Suprapubic skin (tissue), 4 donors: ENCODE measurements around the gene AVPI1.

Experiments used
- POLR2A ChIP-seq, 2 donors: fragments of 450-650 bp; IDR thresholded peaks; one replicate each; pipeline ENCODE4 v1.6.1; 2017; ENCODE audit warnings: antibody characterized with exemption in 2 of 2, mild to moderate bottlenecking in 2 of 2, moderate library complexity in 2 of 2
- POLR2AphosphoS5 ChIP-seq, 3 donors: sonication (generic); formaldehyde crosslinking; IDR thresholded peaks; one replicate each; pipeline ENCODE4 v1.6.1; 2017; ENCODE audit warnings: antibody characterized with exemption in 3 of 3
- TF ChIP-seq, protein P1 (sequence below), 2 donors: fragments of 200-600 bp in 1 of 2; fragments of 450-650 bp in 1 of 2; sonication (generic) in 1 of 2; IDR thresholded peaks; one replicate each; pipeline ENCODE4 v1.5.1; 2016 to 2019; ENCODE audit warnings: antibody characterized with exemption in 2 of 2, mild to moderate bottlenecking in 1 of 2, moderate library complexity in 1 of 2

GRCh38 chr10:97656777-97657176 is 30.3 kb downstream of the AVPI1 start:
- no peak for TF ChIP-seq POLR2AphosphoS5 (IDR thresholded peaks at IDR 0.05)
- no peak for TF ChIP-seq POLR2A (IDR thresholded peaks at IDR 0.05)
- TF ChIP-seq, protein P1, sequence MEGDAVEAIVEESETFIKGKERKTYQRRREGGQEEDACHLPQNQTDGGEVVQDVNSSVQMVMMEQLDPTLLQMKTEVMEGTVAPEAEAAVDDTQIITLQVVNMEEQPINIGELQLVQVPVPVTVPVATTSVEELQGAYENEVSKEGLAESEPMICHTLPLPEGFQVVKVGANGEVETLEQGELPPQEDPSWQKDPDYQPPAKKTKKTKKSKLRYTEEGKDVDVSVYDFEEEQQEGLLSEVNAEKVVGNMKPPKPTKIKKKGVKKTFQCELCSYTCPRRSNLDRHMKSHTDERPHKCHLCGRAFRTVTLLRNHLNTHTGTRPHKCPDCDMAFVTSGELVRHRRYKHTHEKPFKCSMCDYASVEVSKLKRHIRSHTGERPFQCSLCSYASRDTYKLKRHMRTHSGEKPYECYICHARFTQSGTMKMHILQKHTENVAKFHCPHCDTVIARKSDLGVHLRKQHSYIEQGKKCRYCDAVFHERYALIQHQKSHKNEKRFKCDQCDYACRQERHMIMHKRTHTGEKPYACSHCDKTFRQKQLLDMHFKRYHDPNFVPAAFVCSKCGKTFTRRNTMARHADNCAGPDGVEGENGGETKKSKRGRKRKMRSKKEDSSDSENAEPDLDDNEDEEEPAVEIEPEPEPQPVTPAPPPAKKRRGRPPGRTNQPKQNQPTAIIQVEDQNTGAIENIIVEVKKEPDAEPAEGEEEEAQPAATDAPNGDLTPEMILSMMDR (IDR thresholded peaks at IDR 0.05), result no peak
